Hindlimb muscle (tissue), 1 donor: Measurements from ENCODE around the gene XYLT1. TPM values are rescaled to one million over a fixed set of nuclear protein-coding genes. Genes with fewer than 3 reads are reported as not detected.

Experiments used
- DNase-seq: peaks from one replicate; pipeline ENCODE4 v3.0.0-alpha.2; 2013
- polyA plus RNA-seq: library from polyadenylated mRNA; unstranded; fragments of 120-200 nt; gene quantifications from one replicate; pipeline ENCODE4 v1.2.1, GENCODE V29; 2013; ENCODE audit not compliant: insufficient read length

Gene XYLT1
- polyA plus RNA-seq, 1 donor = 6.4 TPM

- no peak for DNase-seq
Observed at GRCh38 chr16:17357307-17358062, 113.3 kb downstream of the XYLT1 start.

GRCh38 chr16:17356243-17356933, 114.4 kb downstream of the XYLT1 start:
- no peak for DNase-seq

- no peak for DNase-seq
Observed at GRCh38 chr16:17354685-17355084, 116.1 kb downstream of the XYLT1 start.

GRCh38 chr16:17354141-17354601, 116.6 kb downstream of the XYLT1 start:
- DNase-seq = no peak

GRCh38 chr16:17353561-17353960, 117.2 kb downstream of the XYLT1 start:
- no peak for DNase-seq

GRCh38 chr16:17351441-17352035, 119.2 kb downstream of the XYLT1 start:
- DNase-seq = no peak

GRCh38 chr16:17350207-17350606, 120.6 kb downstream of the XYLT1 start:
- DNase-seq = no peak

GRCh38 chr16:17348826-17349225, 121.9 kb downstream of the XYLT1 start:
- no peak for DNase-seq

GRCh38 chr16:17348042-17348783, 122.5 kb downstream of the XYLT1 start:
- no peak for DNase-seq

GRCh38 chr16:17347624-17348023, 123.1 kb downstream of the XYLT1 start:
- no peak for DNase-seq

GRCh38 chr16:17346621-17347569, 123.9 kb downstream of the XYLT1 start:
- peak; percentile 85 for DNase-seq

- DNase-seq = peak; percentile 54
Observed at GRCh38 chr16:17345043-17345442, 125.7 kb downstream of the XYLT1 start.

- no peak for DNase-seq
Observed at GRCh38 chr16:17343728-17344127, 127.0 kb downstream of the XYLT1 start.

GRCh38 chr16:17343028-17343427, 127.7 kb downstream of the XYLT1 start:
- DNase-seq = no peak

GRCh38 chr16:17342031-17342430, 128.7 kb downstream of the XYLT1 start:
- no peak for DNase-seq

GRCh38 chr16:17340804-17341203, 130.0 kb downstream of the XYLT1 start:
- DNase-seq = no peak

GRCh38 chr16:17339764-17340541, 130.8 kb downstream of the XYLT1 start:
- no peak for DNase-seq

GRCh38 chr16:17338244-17338643, 132.5 kb downstream of the XYLT1 start:
- no peak for DNase-seq

- DNase-seq = no peak
Observed at GRCh38 chr16:17336530-17336900, 134.2 kb downstream of the XYLT1 start.

- DNase-seq = no peak
Observed at GRCh38 chr16:17335826-17336529, 134.8 kb downstream of the XYLT1 start.
